HEK293 (cell line): ENCODE results near the gene OPCML.

ENCODE experiments used
- CTCF ChIA-PET: fragments of 350-600 bp; formaldehyde crosslinking; extraction: SDS; loops from one replicate; lab custom pipeline; 2021; ENCODE audit warnings: antibody characterized with exemption; lab: Yijun Ruan, JAX
- POLR2A ChIA-PET: fragments of 300-600 bp; formaldehyde crosslinking; extraction: SDS; loops from one replicate; lab custom pipeline; 2020; ENCODE audit warnings: antibody characterized with exemption, inconsistent platforms; lab: Yijun Ruan, JAX
- H3K27ac ChIP-seq: fragments of 200-500 bp; sonication (Bioruptor generic); 2 replicates; pipeline ENCODE4 v1.5.1; 2014; ENCODE audit warnings: low read depth, low read length, control low read depth, inconsistent platforms; ENCODE audit errors: extremely low read depth
- H3K36me3 ChIP-seq, 2 experiments: fragments of 200-500 bp in 1 of 2; sonication (Bioruptor generic) in 1 of 2; 1 replicate in 1 of 2; 2 replicates in 1 of 2; pipeline ENCODE4 v1.5.1; 2014 to 2017; ENCODE audit warnings: inconsistent platforms in 2 of 2, low read length in 2 of 2; ENCODE audit not compliant: control insufficient read depth in 2 of 2, insufficient read depth in 1 of 2
- H3K4me1 ChIP-seq: fragments of 200-500 bp; sonication (Bioruptor generic); 2 replicates; pipeline ENCODE4 v1.5.1; 2014; ENCODE audit warnings: mild to moderate bottlenecking, low read length, inconsistent platforms; ENCODE audit not compliant: control insufficient read depth, insufficient read depth
- H3K4me3 ChIP-seq: 2 replicates; pipeline ENCODE4 v1.5.1; 2011; ENCODE audit warnings: low read depth, mild to moderate bottlenecking, control low read depth, low read length, moderate library complexity
- H3K9me3 ChIP-seq: fragments of 200-500 bp; sonication (Bioruptor generic); 2 replicates; pipeline ENCODE4 v1.5.1; 2014; ENCODE audit warnings: low read depth, low read length, inconsistent platforms; ENCODE audit not compliant: control insufficient read depth, insufficient read depth
- BCL11A ChIP-seq: fragments of 450-650 bp; formaldehyde crosslinking; IDR thresholded peaks from 2 replicates; pipeline ENCODE4 v1.5.1; 2016; ENCODE audit warnings: low read depth, missing biosample characterization, missing genetic modification characterization
- KLF8 ChIP-seq: fragments of 450-650 bp; formaldehyde crosslinking; IDR thresholded peaks from 2 replicates; pipeline ENCODE4 v1.5.1; 2016; ENCODE audit warnings: missing biosample characterization, missing genetic modification characterization
- PBX3 ChIP-seq: sonication (generic); formaldehyde crosslinking; IDR thresholded peaks from 2 replicates; pipeline ENCODE4 v1.8.1; 2022; ENCODE audit warnings: mild to moderate bottlenecking, moderate library complexity, missing genetic modification reagents
- PRDM10 ChIP-seq: fragments of 450-650 bp; formaldehyde crosslinking; IDR thresholded peaks from 2 replicates; pipeline ENCODE4 v1.5.1; 2016; ENCODE audit warnings: missing biosample characterization, missing genetic modification characterization
- PRDM4 ChIP-seq: fragments of 450-650 bp; formaldehyde crosslinking; IDR thresholded peaks from 2 replicates; pipeline ENCODE4 v1.5.1; 2017; ENCODE audit warnings: missing biosample characterization, missing genetic modification characterization
- SP2 ChIP-seq: fragments of 450-650 bp; formaldehyde crosslinking; IDR thresholded peaks from 2 replicates; pipeline ENCODE4 v1.5.1; 2016; ENCODE audit warnings: missing biosample characterization, missing genetic modification characterization
- SP7 ChIP-seq: fragments of 450-650 bp; formaldehyde crosslinking; IDR thresholded peaks from 2 replicates; pipeline ENCODE4 v1.5.1; 2016; ENCODE audit warnings: missing biosample characterization, missing genetic modification characterization
- YY1 ChIP-seq: fragments of 450-650 bp; formaldehyde crosslinking; IDR thresholded peaks from 2 replicates; pipeline ENCODE4 v1.5.1; 2018; ENCODE audit warnings: missing biosample characterization, missing genetic modification characterization
- ZEB2 ChIP-seq: fragments of 450-650 bp; formaldehyde crosslinking; IDR thresholded peaks from 2 replicates; pipeline ENCODE4 v1.5.1; 2016; ENCODE audit warnings: missing biosample characterization, missing genetic modification characterization
- ZFP41 ChIP-seq: fragments of 450-650 bp; formaldehyde crosslinking; IDR thresholded peaks from 2 replicates; pipeline ENCODE4 v1.5.1; 2016; ENCODE audit warnings: missing biosample characterization, missing genetic modification characterization, borderline replicate concordance
- ZNF114 ChIP-seq: fragments of 450-650 bp; formaldehyde crosslinking; IDR thresholded peaks from 2 replicates; pipeline ENCODE4 v1.5.0; 2017; ENCODE audit warnings: missing biosample characterization, missing genetic modification characterization
- ZNF202 ChIP-seq: fragments of 450-650 bp; formaldehyde crosslinking; IDR thresholded peaks from 2 replicates; pipeline ENCODE4 v1.5.1; 2016; ENCODE audit warnings: missing biosample characterization, missing genetic modification characterization, borderline replicate concordance
- ZNF274 ChIP-seq, 2 experiments: fragments of 200-500 bp in 1 of 2; fragments of 450-650 bp in 1 of 2; sonication (Bioruptor generic) in 1 of 2; formaldehyde crosslinking in 1 of 2; IDR thresholded peaks; 2 replicates each; pipeline versions ENCODE4 v1.5.1 to v1.6.1; 2014 to 2016; ENCODE audit warnings: borderline replicate concordance in 1 of 2, inconsistent platforms in 1 of 2, low read length in 1 of 2, missing biosample characterization in 1 of 2, missing genetic modification characterization in 1 of 2
- ZNF394 ChIP-seq: fragments of 450-650 bp; formaldehyde crosslinking; IDR thresholded peaks from 2 replicates; pipeline ENCODE4 v1.5.1; 2016; ENCODE audit warnings: missing biosample characterization, missing genetic modification characterization, mild to moderate bottlenecking, moderate library complexity, borderline replicate concordance
- ZNF426 ChIP-seq: fragments of 450-650 bp; formaldehyde crosslinking; IDR thresholded peaks from 2 replicates; pipeline ENCODE4 v1.5.1; 2017; ENCODE audit warnings: missing biosample characterization, missing genetic modification characterization, mild to moderate bottlenecking, inconsistent platforms, moderate library complexity
- ZNF433 ChIP-seq: fragments of 450-650 bp; formaldehyde crosslinking; IDR thresholded peaks from 2 replicates; pipeline ENCODE4 v1.5.1; 2016; ENCODE audit warnings: missing biosample characterization, missing genetic modification characterization, low read depth
- ZNF529 ChIP-seq: fragments of 450-650 bp; formaldehyde crosslinking; IDR thresholded peaks from 2 replicates; pipeline ENCODE4 v1.5.1; 2017; ENCODE audit warnings: missing genetic modification characterization, missing biosample characterization; ENCODE audit not compliant: insufficient replicate concordance
- ZNF549 ChIP-seq: fragments of 450-650 bp; IDR thresholded peaks from 2 replicates; pipeline ENCODE4 v1.5.1; 2018; ENCODE audit warnings: missing biosample characterization, missing genetic modification characterization, mild to moderate bottlenecking, inconsistent platforms, moderate library complexity
- ZNF580 ChIP-seq: fragments of 450-650 bp; formaldehyde crosslinking; IDR thresholded peaks from 2 replicates; pipeline ENCODE4 v1.5.1; 2016; ENCODE audit warnings: missing biosample characterization, missing genetic modification characterization
- ZNF645 ChIP-seq: fragments of 450-650 bp; formaldehyde crosslinking; IDR thresholded peaks from 2 replicates; pipeline ENCODE4; 2016; ENCODE audit warnings: missing biosample characterization, missing genetic modification characterization
- ZNF664 ChIP-seq: fragments of 450-650 bp; formaldehyde crosslinking; IDR thresholded peaks from 2 replicates; pipeline ENCODE4 v1.5.1; 2016; ENCODE audit warnings: missing biosample characterization, missing genetic modification characterization
- ZNF670 ChIP-seq: fragments of 450-650 bp; formaldehyde crosslinking; IDR thresholded peaks from 2 replicates; pipeline ENCODE4 v1.5.1; 2016; ENCODE audit warnings: missing biosample characterization, missing genetic modification characterization, low read depth
- ZNF776 ChIP-seq: fragments of 450-650 bp; formaldehyde crosslinking; IDR thresholded peaks from 2 replicates; pipeline ENCODE4 v1.5.0; 2017; ENCODE audit warnings: missing biosample characterization, missing genetic modification characterization, borderline replicate concordance
- ZSCAN23 ChIP-seq: fragments of 450-650 bp; formaldehyde crosslinking; IDR thresholded peaks from 2 replicates; pipeline ENCODE4 v1.5.1; 2016; ENCODE audit warnings: missing biosample characterization, missing genetic modification characterization
- ZSCAN4 ChIP-seq: fragments of 450-650 bp; formaldehyde crosslinking; IDR thresholded peaks from 2 replicates; pipeline ENCODE4 v1.5.1; 2017; ENCODE audit warnings: missing biosample characterization, missing genetic modification characterization
- ZXDB ChIP-seq: fragments of 450-650 bp; formaldehyde crosslinking; IDR thresholded peaks from 2 replicates; pipeline ENCODE4 v1.5.1; 2016; ENCODE audit warnings: missing biosample characterization, missing genetic modification characterization

OPCML gene

GRCh38 chr11:133362916-133363315 lies 169.4 kb downstream of the OPCML start (continued):
- TF ChIP-seq PRDM4 (tag by site-specific recombination) (no peak), ZNF114 (tag by site-specific recombination) (no peak), ZNF394 (tag by site-specific recombination) (no peak), PRDM10 (tag by site-specific recombination) (no peak), ZNF645 (tag by site-specific recombination) (no peak), ZEB2 (tag by site-specific recombination) (no peak), SP7 (no peak), ZXDB (tag by site-specific recombination) (no peak), YY1 (no peak), ZSCAN23 (no peak), ZNF664 (tag by site-specific recombination) (no peak), ZNF426 (tag by site-specific recombination) (no peak), ZNF776 (tag by site-specific recombination) (no peak)

- ChIA-PET POLR2A (no interaction called here), CTCF (interaction anchor here (0.5 kb wide), 1 partner anchor 198 kb away, joined by 3 read pairs; no protein-coding TSS in a partner anchor)
- Histone ChIP-seq H3K9me3 (no peaks in the 10 kb centered on the region), H3K4me1 (no peaks in the 10 kb centered on the region), H3K36me3 (no peaks in the 10 kb centered on the region), H3K27ac (no peak overlapping the region), H3K4me3 (no peak overlapping the region)
- TF ChIP-seq ZFP41 (no peak), ZNF433 (tag by site-specific recombination) (no peak), ZNF549 (no peak)
Measured at GRCh38 chr11:133362156-133362555, 170.1 kb downstream of the OPCML start.

- Histone ChIP-seq H3K4me3 (no peak overlapping the region), H3K9me3 (no peaks in the 10 kb centered on the region), H3K36me3 (no peaks in the 10 kb centered on the region), H3K27ac (no peak overlapping the region), H3K4me1 (no peaks in the 10 kb centered on the region)
- CTCF ChIA-PET, result no interaction called here
- POLR2A ChIA-PET, result no interaction called here
- TF ChIP-seq BCL11A (tag by site-specific recombination) (no peak), ZNF670 (tag by site-specific recombination) (no peak), PBX3 (CRISPR knock-in tag) (no peak), KLF8 (tag by site-specific recombination) (no peak), ZSCAN4 (tag by site-specific recombination) (no peak), ZNF274 (IDR thresholded peaks at IDR 0.05; ENCODE audit: low read length) (no peak), ZNF274 (tag by site-specific recombination; IDR thresholded peaks at IDR 0.05; ENCODE audit: borderline replicate concordance) (no peak), ZNF580 (no peak), ZNF529 (tag by site-specific recombination) (no peak), SP2 (tag by site-specific recombination) (no peak), ZNF202 (tag by site-specific recombination) (no peak)
Measured at GRCh38 chr11:133361689-133361994, 170.7 kb downstream of the OPCML start.
